HCT116 (cell line): Measurements from ENCODE around the gene FTSJ1. TPM values are rescaled to one million over a fixed set of nuclear protein-coding genes. Genes with fewer than 3 reads are reported as not detected.

Experiments used
- ATAC-seq: fragments of 200-7000 bp; cut with Tn5 transposase; 2 replicates; pipeline ENCODE4 v1.9.1; 2020; ENCODE audit warnings: mild to moderate bottlenecking, moderate library complexity
- BruUV-seq: library from RNA; stranded (reverse); fragments of 400-500 nt; replicated peaks from 2 replicates; lab custom pipeline; 2021; lab: Mats Ljungman, UMichigan
- CTCF ChIA-PET: fragments of 300-600 bp; sonication (Branson Sonifier 250); formaldehyde crosslinking; loops from one replicate; lab custom pipeline; 2021; ENCODE audit warnings: antibody characterized with exemption; lab: Charles Lee
- POLR2A ChIA-PET: fragments of 300-600, 350-600 bp; sonication (Branson Sonifier 250); formaldehyde crosslinking; loops from one replicate; lab custom pipeline; 2021; ENCODE audit warnings: antibody characterized with exemption; lab: Charles Lee
- RAD21 ChIA-PET, 2 experiments: fragments of 300-600 bp; sonication (Branson Sonifier 250); formaldehyde crosslinking; loops; one replicate each; lab custom pipeline; 2023; ENCODE audit warnings: low total read pairs in 2 of 2; ENCODE audit not compliant: uncharacterized antibody in 2 of 2, unreplicated experiment in 2 of 2, low non-redundant PET in 1 of 2; lab: Charles Lee
- DNase-seq: peaks from one replicate; pipeline ENCODE4 v3.0.0-alpha.2; 2010; ENCODE audit warnings: low read depth, low spot score
- H2AFZ ChIP-seq: fragments of 200-600 bp; shearing (Covaris generic), sonication (generic); 2 replicates; pipeline ENCODE4 v1.6.1; 2017; ENCODE audit warnings: low read depth, mixed run types, mixed read lengths, antibody characterized with exemption, low read length; ENCODE audit not compliant: poor library complexity, severe bottlenecking
- H3K27ac ChIP-seq: 2 replicates; pipeline ENCODE4 v1.5.1; 2012; ENCODE audit warnings: low read depth, low read length
- H3K27me3 ChIP-seq: fragments of 200-600 bp; sonication (generic); 2 replicates; pipeline ENCODE4 v1.6.1; 2016; ENCODE audit warnings: mixed run types, low read length, mixed read lengths; ENCODE audit not compliant: insufficient read depth
- H3K36me3 ChIP-seq, 2 experiments: fragments of 200-500 bp in 1 of 2; fragments of 200-600 bp in 1 of 2; sonication (Bioruptor generic) in 1 of 2; sonication (generic) in 1 of 2; 2 replicates each; pipeline versions ENCODE4 v1.5.1 to v1.6.1; 2014 to 2016; ENCODE audit warnings: low read length in 2 of 2, inconsistent platforms in 1 of 2, mixed read lengths in 1 of 2, mixed run types in 1 of 2; ENCODE audit not compliant: insufficient read depth in 2 of 2, control insufficient read depth in 1 of 2
- H3K4me1 ChIP-seq, 2 experiments: fragments of 200-600 bp in 1 of 2; sonication (generic) in 1 of 2; 2 replicates each; pipeline versions ENCODE4 v1.5.1 to v1.6.1; 2012 to 2017; ENCODE audit warnings: low read length in 2 of 2, inconsistent platforms in 1 of 2, mild to moderate bottlenecking in 1 of 2, mixed read lengths in 1 of 2, mixed run types in 1 of 2, moderate library complexity in 1 of 2; ENCODE audit not compliant: insufficient read depth in 2 of 2, control insufficient read depth in 1 of 2
- H3K4me2 ChIP-seq: fragments of 200-600 bp; sonication (generic); 2 replicates; pipeline ENCODE4 v1.6.1; 2017; ENCODE audit warnings: mixed run types, low read length, mixed read lengths
- H3K4me3 ChIP-seq, 2 experiments: fragments of 200-600 bp in 1 of 2; sonication (generic) in 1 of 2; replicated peaks in 1 of 2; 2 replicates each; pipeline ENCODE4 v1.5.1; 2011 to 2016; ENCODE audit warnings: low read length in 2 of 2, control low read depth in 1 of 2, low read depth in 1 of 2, mild to moderate bottlenecking in 1 of 2, mixed read lengths in 1 of 2, mixed run types in 1 of 2
- H3K79me2 ChIP-seq: fragments of 200-600 bp; sonication (generic); 2 replicates; pipeline ENCODE4 v1.6.1; 2017; ENCODE audit warnings: mild to moderate bottlenecking, mixed run types, low read length, moderate library complexity, mixed read lengths; ENCODE audit not compliant: insufficient read depth
- H3K9ac ChIP-seq: fragments of 200-600 bp; sonication (generic); 2 replicates; pipeline ENCODE4 v1.6.1; 2016; ENCODE audit warnings: low read length, mixed read lengths
- H3K9me2 ChIP-seq: fragments of 200-600 bp; sonication (generic), shearing (Covaris generic); 2 replicates; pipeline ENCODE4 v1.6.1; 2017; ENCODE audit warnings: mixed run types, mild to moderate bottlenecking, moderate library complexity; ENCODE audit not compliant: insufficient read depth
- H3K9me3 ChIP-seq, 2 experiments: fragments of 200-500 bp in 1 of 2; fragments of 200-600 bp in 1 of 2; sonication (Bioruptor generic) in 1 of 2; sonication (generic) in 1 of 2; 2 replicates each; pipeline ENCODE4 v1.6.1; 2014 to 2017; ENCODE audit warnings: low read length in 2 of 2, mixed read lengths in 2 of 2, inconsistent platforms in 1 of 2, low read depth in 1 of 2, mild to moderate bottlenecking in 1 of 2, mixed run types in 1 of 2, moderate library complexity in 1 of 2; ENCODE audit not compliant: control insufficient read depth in 1 of 2, insufficient read depth in 1 of 2
- H4K20me1 ChIP-seq: fragments of 200-600 bp; sonication (generic), shearing (Covaris generic); 2 replicates; pipeline ENCODE4 v1.6.1; 2017; ENCODE audit warnings: mixed run types, mild to moderate bottlenecking, moderate library complexity; ENCODE audit not compliant: insufficient read depth
- ELF1 ChIP-seq: IDR thresholded peaks from 2 replicates; pipeline ENCODE4 v1.6.1; 2012; ENCODE audit warnings: low read depth, borderline replicate concordance
- RAD21 ChIP-seq: IDR thresholded peaks from 2 replicates; pipeline ENCODE4 v1.6.1; 2012; ENCODE audit warnings: low read depth, mild to moderate bottlenecking
- REST ChIP-seq: IDR thresholded peaks from 2 replicates; pipeline ENCODE4 v1.6.1; 2012; ENCODE audit warnings: low read depth
- SIN3A ChIP-seq: IDR thresholded peaks from 2 replicates; pipeline ENCODE4 v1.6.1; 2012; ENCODE audit warnings: low read depth
- TCF7L2 ChIP-seq: IDR thresholded peaks from 2 replicates; pipeline ENCODE4 v1.7.0; 2011; ENCODE audit warnings: borderline replicate concordance, inconsistent platforms; ENCODE audit not compliant: insufficient read depth, insufficient read length; ENCODE audit errors: extremely low read depth
- YY1 ChIP-seq: IDR thresholded peaks from 2 replicates; pipeline ENCODE4 v1.6.1; 2011; ENCODE audit warnings: low read length, low read depth, moderate library complexity, mild to moderate bottlenecking; ENCODE audit not compliant: insufficient replicate concordance; ENCODE audit errors: extremely low read depth
- ZFX ChIP-seq: fragments of 450-650 bp; IDR thresholded peaks from 2 replicates; pipeline ENCODE4 v1.6.1; 2017
- intact Hi-C: fragments of 100-400 bp; cut with micrococcal nuclease; formaldehyde crosslinking; loops from 2 replicates; pipeline ENCODE4 v1.10.0; 2022
- total RNA-seq: library from RNA; stranded (reverse); gene quantifications from one replicate; pipeline ENCODE4 v1.2.1, GENCODE V29; 2021; ENCODE audit not compliant: unreplicated experiment
- TF ChIP-seq, protein P1 (sequence below), 3 experiments: fragments of 200-600 bp in 1 of 3; sonication (generic) in 1 of 3; IDR thresholded peaks in 2 of 3; conservative IDR thresholded peaks in 1 of 3; 2 replicates each; pipeline ENCODE4 v1.5.1; 2012 to 2017; ENCODE audit warnings: low read depth in 2 of 3, low read length in 2 of 3, antibody characterized with exemption in 1 of 3, borderline replicate concordance in 1 of 3, control low read depth in 1 of 3, mild to moderate bottlenecking in 1 of 3, mixed read lengths in 1 of 3, mixed run types in 1 of 3, moderate library complexity in 1 of 3; ENCODE audit not compliant: insufficient read depth in 1 of 3
- TF ChIP-seq, protein P2 (sequence below): IDR thresholded peaks from 2 replicates; pipeline ENCODE4 v1.6.1; 2012

The FTSJ1 gene
- total RNA-seq, 1 experiment from 2014 or later = 64.9 TPM

DNA sequence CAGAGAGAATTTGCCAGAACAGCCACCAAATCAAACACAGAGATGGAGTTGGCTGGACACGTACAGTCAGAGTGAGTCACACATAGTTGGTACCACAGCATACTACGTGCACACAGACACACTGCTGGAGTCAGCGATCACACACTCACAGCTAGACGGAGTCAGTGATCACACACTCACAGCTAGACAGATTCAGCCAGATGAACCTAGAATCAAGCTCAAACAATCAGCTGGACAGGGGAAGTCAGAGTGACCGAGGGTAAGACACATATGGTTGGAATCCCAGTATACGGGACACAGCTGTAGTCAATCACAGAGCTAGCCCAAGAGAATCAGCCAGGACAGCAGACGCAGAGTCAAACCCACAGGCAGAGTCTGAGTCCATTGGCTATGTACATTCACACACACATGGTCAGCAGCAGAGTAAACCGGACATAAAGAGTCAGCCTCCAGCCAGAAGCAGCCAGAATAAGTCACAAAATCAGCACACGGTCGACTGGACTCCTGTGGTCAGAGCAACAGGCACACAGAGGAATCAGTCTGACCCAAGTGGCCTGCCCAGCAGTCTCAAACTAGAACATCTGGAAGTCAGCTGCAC is 10.6 kb upstream of the FTSJ1 start:
- H3K4me1 ChIP-seq = peaks cover 3 to 24% of the 10 kb centered on the region in 2 experiments; a peak in 3 of 4 replicates
- DNase-seq = no peak
- ChIA-PET CTCF (no interaction called here), POLR2A (no interaction called here), RAD21 (no interaction called here)
- TF ChIP-seq REST (no peak), TCF7L2 (no peak), YY1 (no peak), RAD21 (no peak), ZFX (no peak), ELF1 (no peak), SIN3A (no peak)
- TF ChIP-seq, protein P1, sequence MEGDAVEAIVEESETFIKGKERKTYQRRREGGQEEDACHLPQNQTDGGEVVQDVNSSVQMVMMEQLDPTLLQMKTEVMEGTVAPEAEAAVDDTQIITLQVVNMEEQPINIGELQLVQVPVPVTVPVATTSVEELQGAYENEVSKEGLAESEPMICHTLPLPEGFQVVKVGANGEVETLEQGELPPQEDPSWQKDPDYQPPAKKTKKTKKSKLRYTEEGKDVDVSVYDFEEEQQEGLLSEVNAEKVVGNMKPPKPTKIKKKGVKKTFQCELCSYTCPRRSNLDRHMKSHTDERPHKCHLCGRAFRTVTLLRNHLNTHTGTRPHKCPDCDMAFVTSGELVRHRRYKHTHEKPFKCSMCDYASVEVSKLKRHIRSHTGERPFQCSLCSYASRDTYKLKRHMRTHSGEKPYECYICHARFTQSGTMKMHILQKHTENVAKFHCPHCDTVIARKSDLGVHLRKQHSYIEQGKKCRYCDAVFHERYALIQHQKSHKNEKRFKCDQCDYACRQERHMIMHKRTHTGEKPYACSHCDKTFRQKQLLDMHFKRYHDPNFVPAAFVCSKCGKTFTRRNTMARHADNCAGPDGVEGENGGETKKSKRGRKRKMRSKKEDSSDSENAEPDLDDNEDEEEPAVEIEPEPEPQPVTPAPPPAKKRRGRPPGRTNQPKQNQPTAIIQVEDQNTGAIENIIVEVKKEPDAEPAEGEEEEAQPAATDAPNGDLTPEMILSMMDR (IDR thresholded peaks at IDR 0.05 in 2 of 3, conservative IDR thresholded peaks at IDR 0.05 in 1 of 3; ENCODE audit: borderline replicate concordance in 1 of 3, insufficient read depth in 1 of 3, low read depth in 2 of 3, low read length in 2 of 3) = no peak
- TF ChIP-seq, protein P2, sequence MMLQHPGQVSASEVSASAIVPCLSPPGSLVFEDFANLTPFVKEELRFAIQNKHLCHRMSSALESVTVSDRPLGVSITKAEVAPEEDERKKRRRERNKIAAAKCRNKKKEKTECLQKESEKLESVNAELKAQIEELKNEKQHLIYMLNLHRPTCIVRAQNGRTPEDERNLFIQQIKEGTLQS = no peak
- ATAC-seq = no peak
- H3K9ac ChIP-seq = no peak overlapping the region
- no TSS peak for BruUV-seq
- no peak overlapping the region for H3K4me3 ChIP-seq
- intact Hi-C loops = no loop called here
- no peaks in the 10 kb centered on the region for H3K27me3 ChIP-seq
- no peaks in the 10 kb centered on the region for H3K9me3 ChIP-seq
- no peak overlapping the region for H3K4me2 ChIP-seq
- no peak overlapping the region for H2AFZ ChIP-seq
- H3K79me2 ChIP-seq = peaks cover 23% of the 10 kb centered on the region; the same call in 1 of the 2 replicates
- no peaks in the 10 kb centered on the region for H4K20me1 ChIP-seq
- H3K9me2 ChIP-seq = no peaks in the 10 kb centered on the region
- H3K27ac ChIP-seq = no peak overlapping the region
- no peaks in the 10 kb centered on the region for H3K36me3 ChIP-seq
